Measurements from ENCODE around the gene HIBCH.

DNA sequence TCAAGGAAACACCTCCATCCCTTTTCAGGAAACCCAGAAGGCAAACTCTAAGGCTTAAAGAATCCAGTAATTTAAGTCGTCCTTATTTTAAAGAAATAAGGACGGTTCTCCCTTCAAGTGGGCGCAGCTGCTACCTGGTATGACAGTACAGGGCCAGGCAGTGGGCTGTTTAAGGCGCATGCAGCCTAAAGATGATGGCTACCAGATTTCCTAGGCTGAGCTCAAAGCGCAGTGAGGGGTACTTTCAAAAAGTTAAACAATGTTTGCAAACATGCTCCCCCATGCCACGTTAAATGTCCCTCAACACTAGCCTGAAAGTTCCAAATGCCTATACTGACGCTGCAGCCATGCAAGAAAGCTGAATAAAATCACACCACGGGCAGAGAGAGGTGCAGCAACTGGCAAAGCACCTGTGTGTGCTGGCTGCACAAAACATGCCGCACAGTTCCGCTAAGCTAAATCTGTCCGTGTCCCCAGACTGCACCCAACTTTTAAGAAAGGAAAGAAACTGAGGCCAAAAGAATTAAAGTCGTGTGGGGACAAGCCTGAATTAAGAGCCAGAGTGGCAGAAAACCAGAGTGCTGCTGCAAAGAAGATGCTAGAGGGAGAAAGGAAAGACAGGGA, 583 bp downstream of the HIBCH start:
- TF ChIP-seq POLR2A (IDR thresholded peaks at IDR 0.05; ENCODE audit: low read depth, low read length) (no peak), POLR2AphosphoS5 (IDR thresholded peaks at IDR 0.05; ENCODE audit: low read depth, low read length) (no peak)

Measured in GM12891 (cell line).